ENCODE data around the gene SLC5A5.
"Not testable (repeated sequence)": the region's sequence is repeated elsewhere in the genome, so short reads cannot be mapped to it uniquely, and the experiment has no call there.

SLC5A5 gene

GRCh38 chr19:17919122-17919521 is 47.4 kb downstream of the SLC5A5 start:
- DNase-seq (ENCODE audit: low read depth), result not testable (repeated sequence)

GRCh38 chr19:17920527-17920926 is 48.8 kb downstream of the SLC5A5 start:
- no peak for DNase-seq (ENCODE audit: low read depth)

GRCh38 chr19:17922138-17922537 is 50.4 kb downstream of the SLC5A5 start:
- DNase-seq (ENCODE audit: low read depth), result no peak

GRCh38 chr19:17926044-17926443 is 54.3 kb downstream of the SLC5A5 start:
- DNase-seq (ENCODE audit: low read depth), result no peak

GRCh38 chr19:17929056-17929455 is 57.3 kb downstream of the SLC5A5 start:
- no peak for DNase-seq (ENCODE audit: low read depth)

- DNase-seq (ENCODE audit: low read depth), result no peak
These were observed 59.9 kb downstream of the SLC5A5 start for GRCh38 chr19:17931532-17932191.

- DNase-seq (ENCODE audit: low read depth), result peak; percentile 83
These were observed 61.0 kb downstream of the SLC5A5 start, which contains the start of gene CCDC124 for GRCh38 chr19:17932485-17933338. Gene CCDC124, plus strand, starts transcription at chr19:17933015. Its CDS starts 3,406 bp downstream, at chr19:17936421.

GRCh38 chr19:17933414-17934129 is 61.8 kb downstream of the SLC5A5 start:
- no peak for DNase-seq (ENCODE audit: low read depth)

- DNase-seq (ENCODE audit: low read depth), result no peak
These were observed 64.6 kb downstream of the SLC5A5 start for GRCh38 chr19:17936379-17936778.

- no peak for DNase-seq (ENCODE audit: low read depth)
These were observed 65.7 kb downstream of the SLC5A5 start for GRCh38 chr19:17937371-17937900.

- peak; percentile 79 for DNase-seq (ENCODE audit: low read depth)
These were observed 66.5 kb downstream of the SLC5A5 start for GRCh38 chr19:17938092-17938845.

- no peak for DNase-seq (ENCODE audit: low read depth)
These were observed 70.4 kb downstream of the SLC5A5 start for GRCh38 chr19:17942181-17942580.

- DNase-seq (ENCODE audit: low read depth), result no peak
These were observed 71.0 kb downstream of the SLC5A5 start for GRCh38 chr19:17942582-17943273.

- no peak for DNase-seq (ENCODE audit: low read depth)
These were observed 71.8 kb downstream of the SLC5A5 start for GRCh38 chr19:17943274-17944221.

- no peak for DNase-seq (ENCODE audit: low read depth)
These were observed 72.6 kb downstream of the SLC5A5 start for GRCh38 chr19:17944301-17944700.

All from activated gamma-delta T cell treated with anti-CD3 and anti-CD28 coated beads, Interleukin-2, amount 50 U/mL, for 16 hours (primary cell).